Measurements from ENCODE around the gene ZPBP2. TPM values are rescaled to one million over a fixed set of nuclear protein-coding genes. Genes with fewer than 3 reads are reported as not detected.

ZPBP2 gene
- total RNA-seq, result not detected in 2 replicates
- long read RNA-seq, result 0 reads

DNA sequence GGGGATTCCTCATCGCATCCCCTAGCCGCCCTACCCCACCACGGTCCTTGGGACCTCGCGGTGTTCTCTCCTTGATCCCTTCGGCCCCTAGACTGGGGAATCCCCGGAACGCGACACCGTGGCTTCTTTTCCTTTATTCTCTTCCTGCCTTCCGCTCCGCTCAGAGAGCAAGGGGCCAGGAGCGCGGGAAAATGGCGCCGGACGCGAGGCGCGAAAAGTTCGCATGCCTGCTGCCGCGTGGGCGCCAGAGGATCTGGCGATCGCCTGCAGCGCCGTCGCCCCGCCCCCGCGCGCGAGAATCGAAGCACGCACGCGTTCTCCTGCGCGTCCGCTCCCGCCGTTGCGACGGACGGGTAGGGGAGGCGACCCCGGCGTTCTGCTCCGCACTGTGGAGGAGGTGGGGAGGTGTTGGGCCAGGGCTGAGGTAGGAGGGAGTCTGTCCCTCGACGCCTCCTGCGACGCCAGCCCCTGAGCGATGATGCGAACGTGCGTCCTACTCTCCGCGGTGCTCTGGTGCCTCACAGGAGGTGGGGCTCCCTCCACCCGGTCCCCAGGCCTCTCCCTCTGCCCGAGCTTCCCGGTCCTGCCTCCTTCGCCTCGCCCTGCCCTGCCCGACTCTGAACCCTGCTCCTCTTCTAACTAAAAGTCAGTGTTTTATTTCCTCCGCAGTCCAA, at the start of gene ZPBP2:
Gene ZPBP2 (plus strand): TSS at position 323 of the 674 bp plus-strand sequence. CDS start 153 bp downstream, at position 476.
- peaks cover 10% of the 10 kb centered on the region for H3K4me1 Mint-ChIP-seq (ENCODE audit: unreplicated experiment)
- H3K36me3 Mint-ChIP-seq (ENCODE audit: unreplicated experiment), result no peaks in the 10 kb centered on the region
- H3K9me3 Mint-ChIP-seq (ENCODE audit: unreplicated experiment), result no peaks in the 10 kb centered on the region
- no peak within 1 kb of the TSS for H3K4me3 Mint-ChIP-seq (ENCODE audit: unreplicated experiment)
- H3K27ac Mint-ChIP-seq (ENCODE audit: unreplicated experiment), result no peak within 1 kb of the TSS
- no peak for TF ChIP-seq CTCF (IDR thresholded peaks at IDR 0.05)
- DNase-seq (ENCODE audit: extremely low spot score, unreplicated experiment), result no peak
- peaks cover 64% of the 10 kb centered on the region for H3K27me3 Mint-ChIP-seq (ENCODE audit: unreplicated experiment)

DNA sequence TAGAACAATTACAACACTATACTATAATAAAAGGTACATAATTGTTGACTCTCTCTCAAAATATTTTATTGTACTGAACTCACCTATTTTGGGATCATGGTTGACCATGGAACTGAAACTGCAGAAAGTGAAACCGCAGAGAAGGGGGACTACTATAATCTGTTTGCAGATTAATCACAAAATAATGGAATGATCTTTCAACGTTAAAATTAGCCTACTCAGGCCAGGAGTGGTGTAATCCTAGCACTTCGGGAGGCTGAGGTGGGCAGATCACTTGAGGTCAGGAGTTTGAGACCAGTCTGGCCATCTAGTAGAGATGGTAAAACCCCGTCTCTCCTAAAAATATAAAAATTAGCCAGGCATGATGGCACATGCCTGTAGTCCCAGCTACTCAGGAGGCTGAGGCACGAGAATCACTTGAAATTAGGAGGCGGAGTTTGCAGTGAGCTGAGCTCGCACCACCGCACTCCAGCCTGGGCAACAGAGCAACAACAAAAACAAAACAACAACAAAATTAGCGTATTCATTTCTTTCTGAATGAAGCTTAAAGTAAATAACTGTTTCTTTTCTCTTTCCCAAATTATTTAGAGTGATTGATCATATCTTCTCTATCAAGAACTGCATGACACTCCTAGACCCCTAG, 49.5 kb upstream of the ZPBP2 start:
- Mint-ChIP-seq H3K27me3 (ENCODE audit: unreplicated experiment) (peaks cover 46% of the 10 kb centered on the region), H3K27ac (ENCODE audit: unreplicated experiment) (no peak overlapping the region), H3K9me3 (ENCODE audit: unreplicated experiment) (peaks cover 5% of the 10 kb centered on the region), H3K36me3 (ENCODE audit: unreplicated experiment) (no peaks in the 10 kb centered on the region), H3K4me3 (ENCODE audit: unreplicated experiment) (no peak overlapping the region), H3K4me1 (ENCODE audit: unreplicated experiment) (peaks cover 2% of the 10 kb centered on the region)
- TF ChIP-seq CTCF (IDR thresholded peaks at IDR 0.05), result no peak
- DNase-seq (ENCODE audit: extremely low spot score, unreplicated experiment), result no peak

DNA sequence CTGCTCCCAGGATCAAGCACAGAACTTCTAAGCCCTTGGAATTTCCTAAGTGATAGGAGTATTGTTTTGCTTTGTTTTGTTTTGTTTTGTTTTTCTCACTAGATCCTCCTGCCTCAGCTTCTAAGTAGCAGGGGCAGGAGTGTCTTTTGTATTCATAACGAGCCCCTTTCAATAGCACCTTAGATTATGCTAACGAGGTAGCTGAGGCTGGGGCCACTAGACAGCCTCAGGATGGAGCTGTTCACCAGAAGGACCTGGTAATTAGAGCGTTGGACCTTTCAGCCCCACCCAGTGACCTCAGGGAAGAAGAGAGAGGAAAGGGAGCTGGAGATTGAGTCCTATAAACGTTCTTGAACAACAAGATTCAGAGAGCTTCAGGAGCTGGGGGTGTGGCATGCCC, 47.5 kb upstream of the ZPBP2 start:
- H3K27ac Mint-ChIP-seq (ENCODE audit: unreplicated experiment), result no peak overlapping the region
- H3K27me3 Mint-ChIP-seq (ENCODE audit: unreplicated experiment), result peaks cover 36% of the 10 kb centered on the region
- peaks cover 2% of the 10 kb centered on the region for H3K4me1 Mint-ChIP-seq (ENCODE audit: unreplicated experiment)
- peaks cover 5% of the 10 kb centered on the region for H3K9me3 Mint-ChIP-seq (ENCODE audit: unreplicated experiment)
- DNase-seq (ENCODE audit: extremely low spot score, unreplicated experiment), result no peak
- H3K4me3 Mint-ChIP-seq (ENCODE audit: unreplicated experiment), result no peak overlapping the region
- no peak for TF ChIP-seq CTCF (IDR thresholded peaks at IDR 0.05)
- H3K36me3 Mint-ChIP-seq (ENCODE audit: unreplicated experiment), result no peaks in the 10 kb centered on the region

DNA sequence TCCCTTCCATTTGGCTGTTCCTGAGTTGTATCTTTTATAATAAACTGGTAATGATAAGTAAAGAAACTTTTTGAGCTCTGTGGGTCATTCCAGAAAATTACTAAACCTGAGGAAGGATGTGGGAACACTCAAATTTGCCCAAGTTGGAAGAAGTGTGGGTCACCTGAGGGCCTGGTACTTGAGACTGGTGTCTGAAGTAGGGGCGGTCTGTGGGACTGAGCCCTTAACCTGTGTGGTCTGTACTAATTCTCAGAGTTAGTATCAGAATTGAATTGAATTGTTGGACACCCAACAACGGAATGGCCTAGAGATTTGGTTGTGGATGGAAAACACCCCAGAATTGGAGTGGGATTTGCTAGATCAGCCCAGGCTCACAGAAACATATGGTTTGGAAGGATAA, 47.0 kb upstream of the ZPBP2 start:
- peaks cover 33% of the 10 kb centered on the region for H3K27me3 Mint-ChIP-seq (ENCODE audit: unreplicated experiment)
- DNase-seq (ENCODE audit: extremely low spot score, unreplicated experiment), result no peak
- no peak overlapping the region for H3K27ac Mint-ChIP-seq (ENCODE audit: unreplicated experiment)
- no peaks in the 10 kb centered on the region for H3K36me3 Mint-ChIP-seq (ENCODE audit: unreplicated experiment)
- peaks cover 5% of the 10 kb centered on the region for H3K9me3 Mint-ChIP-seq (ENCODE audit: unreplicated experiment)
- peaks cover 2% of the 10 kb centered on the region for H3K4me1 Mint-ChIP-seq (ENCODE audit: unreplicated experiment)
- TF ChIP-seq CTCF (IDR thresholded peaks at IDR 0.05), result no peak
- no peak overlapping the region for H3K4me3 Mint-ChIP-seq (ENCODE audit: unreplicated experiment)

DNA sequence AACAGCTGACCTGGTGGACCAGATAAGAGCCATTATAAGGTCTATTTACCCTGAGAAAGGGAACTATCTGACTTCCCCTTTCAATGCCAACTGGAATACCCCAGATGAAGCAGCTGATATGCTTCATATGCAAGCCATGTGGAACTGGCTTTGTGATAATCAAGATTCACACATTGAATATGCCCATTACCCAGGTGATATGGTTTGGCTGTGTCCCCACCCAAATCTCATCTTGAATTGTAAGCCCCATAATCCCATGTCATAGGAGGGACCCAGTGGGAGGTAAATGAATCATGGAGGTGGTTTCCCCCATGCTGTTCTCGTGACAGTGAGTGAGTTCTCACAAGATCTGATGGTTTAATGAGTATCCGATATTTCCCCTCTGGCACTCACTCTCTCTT, 46.0 kb upstream of the ZPBP2 start:
- DNase-seq (ENCODE audit: extremely low spot score, unreplicated experiment), result no peak
- no peak overlapping the region for H3K27ac Mint-ChIP-seq (ENCODE audit: unreplicated experiment)
- no peak overlapping the region for H3K4me3 Mint-ChIP-seq (ENCODE audit: unreplicated experiment)
- H3K36me3 Mint-ChIP-seq (ENCODE audit: unreplicated experiment), result no peaks in the 10 kb centered on the region
- TF ChIP-seq CTCF (IDR thresholded peaks at IDR 0.05), result no peak
- peaks cover 2% of the 10 kb centered on the region for H3K4me1 Mint-ChIP-seq (ENCODE audit: unreplicated experiment)
- H3K27me3 Mint-ChIP-seq (ENCODE audit: unreplicated experiment), result peaks cover 39% of the 10 kb centered on the region
- H3K9me3 Mint-ChIP-seq (ENCODE audit: unreplicated experiment), result peaks cover 5% of the 10 kb centered on the region

Measured in osteocyte (in vitro differentiated cells).